NB4 (cell line): ENCODE measurements around the gene RGSL1.

Source experiments
- MYC ChIP-seq: IDR thresholded peaks from 2 replicates; pipeline ENCODE4 v1.6.1; 2011; ENCODE audit warnings: low read depth, low read length
- POLR2A ChIP-seq: IDR thresholded peaks from 2 replicates; pipeline ENCODE4 v1.6.1; 2011; ENCODE audit warnings: mild to moderate bottlenecking; ENCODE audit not compliant: insufficient read length; ENCODE audit errors: extremely low read depth
- TF ChIP-seq, protein P1 (sequence below): IDR thresholded peaks from one replicate; pipeline ENCODE4 v1.5.1; 2012; ENCODE audit warnings: low read depth, low read length
- TF ChIP-seq, protein P2 (sequence below): IDR thresholded peaks from 2 replicates; pipeline ENCODE4 v1.6.1; 2011; ENCODE audit warnings: low read depth, low read length

DNA sequence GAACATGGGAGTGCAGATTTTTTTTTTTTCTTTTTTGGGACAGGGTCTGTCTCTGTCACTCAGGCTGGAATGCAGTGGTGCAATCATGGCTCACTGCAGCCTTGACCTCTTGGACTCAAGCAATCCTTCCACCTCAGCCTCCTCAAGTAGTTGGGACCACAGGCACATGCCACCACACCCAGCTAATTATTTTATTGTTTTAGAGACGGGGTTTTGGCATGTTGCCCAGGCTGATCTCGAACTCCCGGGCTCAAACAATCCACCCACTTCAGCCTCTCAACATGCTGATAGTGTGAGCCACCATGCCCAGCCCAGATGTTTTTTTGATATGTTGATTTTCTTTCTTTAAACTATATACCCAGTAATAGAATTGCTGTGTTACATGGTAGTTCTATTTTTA lies 57.7 kb downstream of the RGSL1 start:
- TF ChIP-seq, protein P1, sequence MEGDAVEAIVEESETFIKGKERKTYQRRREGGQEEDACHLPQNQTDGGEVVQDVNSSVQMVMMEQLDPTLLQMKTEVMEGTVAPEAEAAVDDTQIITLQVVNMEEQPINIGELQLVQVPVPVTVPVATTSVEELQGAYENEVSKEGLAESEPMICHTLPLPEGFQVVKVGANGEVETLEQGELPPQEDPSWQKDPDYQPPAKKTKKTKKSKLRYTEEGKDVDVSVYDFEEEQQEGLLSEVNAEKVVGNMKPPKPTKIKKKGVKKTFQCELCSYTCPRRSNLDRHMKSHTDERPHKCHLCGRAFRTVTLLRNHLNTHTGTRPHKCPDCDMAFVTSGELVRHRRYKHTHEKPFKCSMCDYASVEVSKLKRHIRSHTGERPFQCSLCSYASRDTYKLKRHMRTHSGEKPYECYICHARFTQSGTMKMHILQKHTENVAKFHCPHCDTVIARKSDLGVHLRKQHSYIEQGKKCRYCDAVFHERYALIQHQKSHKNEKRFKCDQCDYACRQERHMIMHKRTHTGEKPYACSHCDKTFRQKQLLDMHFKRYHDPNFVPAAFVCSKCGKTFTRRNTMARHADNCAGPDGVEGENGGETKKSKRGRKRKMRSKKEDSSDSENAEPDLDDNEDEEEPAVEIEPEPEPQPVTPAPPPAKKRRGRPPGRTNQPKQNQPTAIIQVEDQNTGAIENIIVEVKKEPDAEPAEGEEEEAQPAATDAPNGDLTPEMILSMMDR, result no peak
- TF ChIP-seq POLR2A (no peak), MYC (no peak)
- TF ChIP-seq, protein P2, sequence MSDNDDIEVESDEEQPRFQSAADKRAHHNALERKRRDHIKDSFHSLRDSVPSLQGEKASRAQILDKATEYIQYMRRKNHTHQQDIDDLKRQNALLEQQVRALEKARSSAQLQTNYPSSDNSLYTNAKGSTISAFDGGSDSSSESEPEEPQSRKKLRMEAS, result no peak
